SK-N-SH (cell line): ENCODE results near the gene CR1. TPM values are rescaled to one million over a fixed set of nuclear protein-coding genes. Genes with fewer than 3 reads are reported as not detected.
"Not testable (repeated sequence)": the region's sequence is repeated elsewhere in the genome, so short reads cannot be mapped to it uniquely, and the experiment has no call there.

Experiments used
- CTCF ChIA-PET: fragments of 300-600, 350-600 bp; formaldehyde crosslinking; extraction: SDS; loops from one replicate; lab custom pipeline; 2021; lab: Yijun Ruan, JAX
- POLR2A ChIA-PET: fragments of 350-600 bp; sonication (Branson Sonifier 250); formaldehyde crosslinking; extraction: SDS; loops from one replicate; lab custom pipeline; 2020; ENCODE audit warnings: antibody characterized with exemption, inconsistent platforms; lab: Yijun Ruan, JAX
- DNase-seq: peaks from one replicate; pipeline ENCODE4 v3.0.0; 2012
- H2AFZ ChIP-seq: fragments of 200-600 bp; sonication (generic); 2 replicates; pipeline ENCODE4 v1.8.1; 2016; ENCODE audit warnings: antibody characterized with exemption, mild to moderate bottlenecking, low read depth
- H3F3A ChIP-seq: fragments of 200-600 bp; sonication (generic); replicated peaks from 2 replicates; pipeline ENCODE3; 2016; ENCODE audit warnings: antibody characterized with exemption, mild to moderate bottlenecking; ENCODE audit not compliant: insufficient read depth
- H3K27ac ChIP-seq, 2 experiments: fragments of 200-500 bp in 1 of 2; fragments of 200-600 bp in 1 of 2; sonication (Bioruptor generic) in 1 of 2; sonication (generic), shearing (Covaris generic) in 1 of 2; 2 replicates each; pipeline versions ENCODE4 v1.5.1 to v1.6.1; 2014 to 2016; ENCODE audit warnings: low read depth in 2 of 2, inconsistent platforms in 1 of 2, low read length in 1 of 2, mild to moderate bottlenecking in 1 of 2, mixed read lengths in 1 of 2
- H3K27me3 ChIP-seq: fragments of 200-600 bp; sonication (generic), shearing (Covaris generic); 2 replicates; pipeline ENCODE4 v1.6.1; 2016; ENCODE audit warnings: mixed run types; ENCODE audit not compliant: insufficient read depth
- H3K36me3 ChIP-seq, 2 experiments: fragments of 200-500 bp in 1 of 2; fragments of 200-600 bp in 1 of 2; sonication (Bioruptor generic) in 1 of 2; sonication (generic) in 1 of 2; replicated peaks in 1 of 2; 2 replicates each; pipeline versions ENCODE3 to v1.5.1; 2014 to 2016; ENCODE audit warnings: low read length in 1 of 2, mild to moderate bottlenecking in 1 of 2; ENCODE audit not compliant: insufficient read depth in 2 of 2, control insufficient read depth in 1 of 2
- H3K4me1 ChIP-seq, 2 experiments: fragments of 200-500 bp in 1 of 2; fragments of 200-600 bp in 1 of 2; sonication (Bioruptor generic) in 1 of 2; sonication (generic), shearing (Covaris generic) in 1 of 2; 2 replicates each; pipeline versions ENCODE4 v1.5.1 to v1.6.1; 2014 to 2016; ENCODE audit warnings: low read depth in 1 of 2, low read length in 1 of 2, mixed run types in 1 of 2; ENCODE audit not compliant: insufficient read depth in 2 of 2, control insufficient read depth in 1 of 2
- H3K4me2 ChIP-seq: fragments of 200-600 bp; sonication (generic), shearing (Covaris generic); 2 replicates; pipeline ENCODE4 v1.6.1; 2017; ENCODE audit warnings: mixed run types
- H3K4me3 ChIP-seq, 2 experiments: fragments of 200-500 bp in 1 of 2; fragments of 200-600 bp in 1 of 2; sonication (Bioruptor generic) in 1 of 2; sonication (generic), shearing (Covaris generic) in 1 of 2; 2 replicates each; pipeline versions ENCODE4 v1.5.1 to v1.8.1; 2014 to 2016; ENCODE audit warnings: low read depth in 2 of 2, inconsistent platforms in 1 of 2, low read length in 1 of 2, mild to moderate bottlenecking in 1 of 2, mixed read lengths in 1 of 2, moderate library complexity in 1 of 2
- H3K79me2 ChIP-seq: fragments of 200-600 bp; sonication (generic); 2 replicates; pipeline ENCODE4 v1.8.1; 2017; ENCODE audit warnings: mild to moderate bottlenecking; ENCODE audit not compliant: insufficient read depth
- H3K9ac ChIP-seq: fragments of 200-600 bp; sonication (generic); 2 replicates; pipeline ENCODE4 v1.6.1; 2017; ENCODE audit warnings: mixed run types
- H3K9me2 ChIP-seq: fragments of 200-600 bp; sonication (generic); 2 replicates; pipeline ENCODE4 v1.6.1; 2017; ENCODE audit warnings: mixed run types
- H3K9me3 ChIP-seq: fragments of 200-600 bp; sonication (generic); 2 replicates; pipeline ENCODE4 v1.6.1; 2017; ENCODE audit warnings: mixed run types, mild to moderate bottlenecking, moderate library complexity
- H4K20me1 ChIP-seq: fragments of 200-600 bp; sonication (generic); 2 replicates; pipeline ENCODE4 v1.6.1; 2017; ENCODE audit warnings: mild to moderate bottlenecking, mixed run types; ENCODE audit not compliant: insufficient read depth
- WGBS: methylation state at CpG from one replicate; pipeline ENCODE4 v1.1.6; 2017; ENCODE audit warnings: low lambda C conversion rate; 5-methylcytosine and 5-hydroxymethylcytosine counted together
- polyA plus RNA-seq, 3 experiments: library from polyadenylated mRNA; depleted of rRNA; stranded (reverse); fragments of >200 nt; gene quantifications; 2 replicates each; pipeline ENCODE4 v1.2.3, GENCODE V29; 2012

The CR1 gene
- polyA plus RNA-seq, 1 of the 3 experiments (the other 2 are of a cell fraction) = not detected

- H3K4me2 ChIP-seq, H3K27ac ChIP-seq, H3K9ac ChIP-seq, DNase-seq, H3K36me3 ChIP-seq, H3K4me1 ChIP-seq, H2AFZ ChIP-seq, H3K9me3 ChIP-seq, H3K27me3 ChIP-seq, H3K4me3 ChIP-seq, H3F3A ChIP-seq, POLR2A ChIA-PET, H3K79me2 ChIP-seq, H4K20me1 ChIP-seq, H3K9me2 ChIP-seq, CTCF ChIA-PET: not testable (repeated sequence)
- WGBS = no CpG with 5 or more reads among the region's 1 CpG
Observed at GRCh38 chr1:207528401-207528800, 32.4 kb downstream of the CR1 start.

- H3K27ac ChIP-seq, H3K36me3 ChIP-seq, H3K9me2 ChIP-seq, POLR2A ChIA-PET, H2AFZ ChIP-seq, H3K4me2 ChIP-seq, H3K79me2 ChIP-seq, H4K20me1 ChIP-seq, H3K27me3 ChIP-seq, H3K9me3 ChIP-seq, H3K9ac ChIP-seq, H3K4me3 ChIP-seq, DNase-seq, H3F3A ChIP-seq, H3K4me1 ChIP-seq, CTCF ChIA-PET: not testable (repeated sequence)
- no CpG with 5 or more reads among the region's 5 CpGs for WGBS
Observed at GRCh38 chr1:207536263-207536662, 40.3 kb downstream of the CR1 start.

- POLR2A ChIA-PET, H3K9me2 ChIP-seq, H3K4me1 ChIP-seq, H3F3A ChIP-seq, H2AFZ ChIP-seq, DNase-seq, H3K4me3 ChIP-seq, H3K9me3 ChIP-seq, H4K20me1 ChIP-seq, H3K36me3 ChIP-seq, H3K27me3 ChIP-seq, H3K27ac ChIP-seq, H3K4me2 ChIP-seq, CTCF ChIA-PET, H3K9ac ChIP-seq, H3K79me2 ChIP-seq: not testable (repeated sequence)
- no CpG with 5 or more reads among the region's 5 CpGs for WGBS
Observed at GRCh38 chr1:207546677-207547357, 50.9 kb downstream of the CR1 start.

GRCh38 chr1:207554823-207555222, 58.9 kb downstream of the CR1 start:
- H4K20me1 ChIP-seq, H3K4me1 ChIP-seq, H3K9ac ChIP-seq, H3K9me3 ChIP-seq, H3F3A ChIP-seq, DNase-seq, H3K4me3 ChIP-seq, CTCF ChIA-PET, H3K79me2 ChIP-seq, H3K27ac ChIP-seq, H3K4me2 ChIP-seq, POLR2A ChIA-PET, H3K27me3 ChIP-seq, H3K9me2 ChIP-seq, H2AFZ ChIP-seq, H3K36me3 ChIP-seq: not testable (repeated sequence)
- WGBS = no CpG with 5 or more reads among the region's 5 CpGs
